Myocyte (in vitro differentiated cells): Measurements from ENCODE around the gene FAM186B. TPM values are rescaled to one million over a fixed set of nuclear protein-coding genes. Genes with fewer than 3 reads are reported as not detected.

Source experiments
- DNase-seq: peaks from one replicate; pipeline ENCODE4 v3.0.0-alpha.2; 2012; ENCODE audit warnings: low read depth
- total RNA-seq: library from RNA; depleted of rRNA; stranded (reverse); fragments of >200 nt; gene quantifications from 2 replicates; pipeline ENCODE4 v1.2.3, GENCODE V29; 2014

Gene FAM186B
- total RNA-seq, 1 donor from 2014 or later: 0.27 TPM

- no peak for DNase-seq
These were observed 51.2 kb downstream of the FAM186B start for GRCh38 chr12:49554266-49554665.

GRCh38 chr12:49553512-49554088 is 51.8 kb downstream of the FAM186B start:
- no peak for DNase-seq

GRCh38 chr12:49552899-49553298 is 52.5 kb downstream of the FAM186B start:
- DNase-seq: no peak

GRCh38 chr12:49552425-49552824 is 53.0 kb downstream of the FAM186B start:
- DNase-seq: no peak

- peak; percentile 90 for DNase-seq
These were observed 53.4 kb downstream of the FAM186B start for GRCh38 chr12:49552014-49552413.

- no peak for DNase-seq
These were observed 54.7 kb downstream of the FAM186B start for GRCh38 chr12:49550693-49551252.

- no peak for DNase-seq
These were observed 55.4 kb downstream of the FAM186B start for GRCh38 chr12:49549735-49550692.

- DNase-seq: no peak
These were observed 56.4 kb downstream of the FAM186B start for GRCh38 chr12:49548822-49549648.

GRCh38 chr12:49548481-49548821 is 57.0 kb downstream of the FAM186B start:
- no peak for DNase-seq

GRCh38 chr12:49547090-49547690 is 58.2 kb downstream of the FAM186B start:
- no peak for DNase-seq

GRCh38 chr12:49546481-49546880 is 59.0 kb downstream of the FAM186B start:
- DNase-seq: no peak

GRCh38 chr12:49545815-49546214 is 59.6 kb downstream of the FAM186B start:
- peak; percentile 73 for DNase-seq

- no peak for DNase-seq
These were observed 61.3 kb downstream of the FAM186B start for GRCh38 chr12:49543914-49544815.

GRCh38 chr12:49543221-49543913 is 62.1 kb downstream of the FAM186B start:
- DNase-seq: no peak

GRCh38 chr12:49542592-49543160 is 62.8 kb downstream of the FAM186B start:
- DNase-seq: no peak

- DNase-seq: no peak
These were observed 63.4 kb downstream of the FAM186B start for GRCh38 chr12:49541911-49542505.

GRCh38 chr12:49541140-49541861 is 64.1 kb downstream of the FAM186B start:
- no peak for DNase-seq
